ENCODE results near the gene KCTD16.

Gene KCTD16

DNA sequence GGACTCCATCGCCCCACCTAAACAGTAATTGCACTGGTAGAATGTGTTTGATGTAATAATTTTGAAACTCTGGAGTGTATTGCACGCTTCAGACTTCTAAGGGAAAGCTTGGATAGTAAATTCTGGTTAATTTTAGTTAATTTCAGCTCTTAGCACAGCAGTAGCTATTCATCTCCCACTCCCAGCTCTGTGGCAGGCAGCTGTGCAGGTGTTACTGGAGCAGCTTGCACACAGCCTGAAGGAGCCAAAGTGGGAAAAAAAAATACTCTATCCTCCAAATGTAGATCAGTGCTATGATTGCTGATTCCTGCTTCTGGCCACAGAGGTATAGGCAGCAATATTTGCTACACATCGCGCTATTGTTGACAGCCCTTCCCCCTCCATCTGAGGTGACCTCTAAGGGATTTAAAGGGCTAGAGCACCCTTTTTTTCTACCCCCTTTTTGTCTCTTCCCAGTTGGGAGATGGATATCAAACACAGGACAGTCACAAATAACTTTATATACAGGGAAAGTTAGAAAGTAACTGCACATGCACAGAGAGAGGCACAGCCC lies 97.4 kb downstream of the KCTD16 start:
- no peaks in the 10 kb centered on the region for H3K27me3 ChIP-seq (replicated peaks; ENCODE audit: control insufficient read depth, insufficient read depth, low read length)
- no peak for DNase-seq (ENCODE audit: extremely low read depth, insufficient read length)
- no peaks in the 10 kb centered on the region for H3K36me3 ChIP-seq (ENCODE audit: control insufficient read depth, insufficient read depth, low read length)
- H3K4me3 ChIP-seq (replicated peaks; ENCODE audit: low read depth, low read length) = no peak overlapping the region
- TF ChIP-seq, protein P1, sequence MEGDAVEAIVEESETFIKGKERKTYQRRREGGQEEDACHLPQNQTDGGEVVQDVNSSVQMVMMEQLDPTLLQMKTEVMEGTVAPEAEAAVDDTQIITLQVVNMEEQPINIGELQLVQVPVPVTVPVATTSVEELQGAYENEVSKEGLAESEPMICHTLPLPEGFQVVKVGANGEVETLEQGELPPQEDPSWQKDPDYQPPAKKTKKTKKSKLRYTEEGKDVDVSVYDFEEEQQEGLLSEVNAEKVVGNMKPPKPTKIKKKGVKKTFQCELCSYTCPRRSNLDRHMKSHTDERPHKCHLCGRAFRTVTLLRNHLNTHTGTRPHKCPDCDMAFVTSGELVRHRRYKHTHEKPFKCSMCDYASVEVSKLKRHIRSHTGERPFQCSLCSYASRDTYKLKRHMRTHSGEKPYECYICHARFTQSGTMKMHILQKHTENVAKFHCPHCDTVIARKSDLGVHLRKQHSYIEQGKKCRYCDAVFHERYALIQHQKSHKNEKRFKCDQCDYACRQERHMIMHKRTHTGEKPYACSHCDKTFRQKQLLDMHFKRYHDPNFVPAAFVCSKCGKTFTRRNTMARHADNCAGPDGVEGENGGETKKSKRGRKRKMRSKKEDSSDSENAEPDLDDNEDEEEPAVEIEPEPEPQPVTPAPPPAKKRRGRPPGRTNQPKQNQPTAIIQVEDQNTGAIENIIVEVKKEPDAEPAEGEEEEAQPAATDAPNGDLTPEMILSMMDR (IDR thresholded peaks at IDR 0.05; ENCODE audit: insufficient read depth, low read length, poor library complexity, severe bottlenecking) = no peak

DNA sequence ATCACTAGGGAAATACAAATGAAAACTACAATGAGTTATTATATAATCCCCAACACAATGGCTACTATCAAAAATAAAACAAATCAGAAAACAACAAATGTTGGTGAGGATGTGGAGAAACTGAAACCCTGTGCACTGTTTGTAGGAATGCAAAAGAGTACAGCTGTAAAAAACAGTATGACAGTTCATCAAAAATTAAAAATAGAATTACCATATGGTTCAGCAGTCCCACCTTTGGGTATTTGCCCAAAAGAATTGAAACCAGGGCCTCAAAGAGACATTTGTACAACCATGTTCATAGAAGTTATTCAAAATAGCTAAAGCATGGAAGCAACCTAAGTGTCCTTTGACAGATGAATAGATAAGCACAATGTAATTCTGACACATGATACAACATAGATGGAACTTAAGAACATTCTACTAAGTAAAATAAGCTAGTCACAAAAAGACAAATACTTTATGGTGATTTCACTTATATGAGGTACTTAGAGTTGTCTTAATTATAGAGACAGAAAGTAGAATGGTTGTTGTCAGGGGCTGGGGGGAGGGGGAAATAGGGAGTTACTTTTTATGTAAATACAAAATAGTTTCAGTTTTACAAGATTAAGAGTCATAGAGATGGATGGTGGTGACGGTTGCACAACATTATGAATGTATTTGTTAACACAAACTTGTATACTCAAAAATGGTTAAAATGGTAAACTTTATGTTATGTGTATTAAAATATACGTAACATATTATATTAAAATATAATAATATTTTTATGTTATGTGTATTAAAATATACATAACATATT lies 102.8 kb downstream of the KCTD16 start:
- DNase-seq (ENCODE audit: extremely low read depth, insufficient read length) = peak; percentile 7
- TF ChIP-seq, protein P1 (IDR thresholded peaks at IDR 0.05; ENCODE audit: insufficient read depth, low read length, poor library complexity, severe bottlenecking) = no peak
- Histone ChIP-seq H3K27me3 (replicated peaks; ENCODE audit: control insufficient read depth, insufficient read depth, low read length) (no peaks in the 10 kb centered on the region), H3K4me3 (replicated peaks; ENCODE audit: low read depth, low read length) (no peak overlapping the region), H3K36me3 (ENCODE audit: control insufficient read depth, insufficient read depth, low read length) (no peaks in the 10 kb centered on the region)

DNA sequence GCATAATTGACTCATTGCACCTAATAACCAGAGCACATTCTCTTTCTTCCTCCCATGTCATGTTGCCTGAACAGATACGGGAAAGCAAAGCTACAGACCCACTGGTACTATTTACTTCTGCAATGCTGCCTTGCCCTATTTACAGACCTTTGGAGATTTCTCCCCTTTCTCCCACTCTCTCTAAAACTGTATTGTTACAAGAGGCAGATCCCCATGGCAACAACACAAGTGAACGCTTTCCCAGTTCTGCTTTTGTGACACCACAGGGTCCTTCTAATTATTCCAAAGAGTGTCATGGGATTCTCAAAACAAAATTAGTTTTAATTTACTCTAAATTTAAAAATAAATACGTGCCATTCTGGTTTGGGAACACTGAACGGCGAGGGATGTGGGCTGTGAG lies 104.7 kb downstream of the KCTD16 start:
- no peaks in the 10 kb centered on the region for H3K27me3 ChIP-seq (replicated peaks; ENCODE audit: control insufficient read depth, insufficient read depth, low read length)
- H3K4me3 ChIP-seq (replicated peaks; ENCODE audit: low read depth, low read length) = no peak overlapping the region
- TF ChIP-seq, protein P1 (IDR thresholded peaks at IDR 0.05; ENCODE audit: insufficient read depth, low read length, poor library complexity, severe bottlenecking) = no peak
- no peak for DNase-seq (ENCODE audit: extremely low read depth, insufficient read length)
- no peaks in the 10 kb centered on the region for H3K36me3 ChIP-seq (ENCODE audit: control insufficient read depth, insufficient read depth, low read length)

DNA sequence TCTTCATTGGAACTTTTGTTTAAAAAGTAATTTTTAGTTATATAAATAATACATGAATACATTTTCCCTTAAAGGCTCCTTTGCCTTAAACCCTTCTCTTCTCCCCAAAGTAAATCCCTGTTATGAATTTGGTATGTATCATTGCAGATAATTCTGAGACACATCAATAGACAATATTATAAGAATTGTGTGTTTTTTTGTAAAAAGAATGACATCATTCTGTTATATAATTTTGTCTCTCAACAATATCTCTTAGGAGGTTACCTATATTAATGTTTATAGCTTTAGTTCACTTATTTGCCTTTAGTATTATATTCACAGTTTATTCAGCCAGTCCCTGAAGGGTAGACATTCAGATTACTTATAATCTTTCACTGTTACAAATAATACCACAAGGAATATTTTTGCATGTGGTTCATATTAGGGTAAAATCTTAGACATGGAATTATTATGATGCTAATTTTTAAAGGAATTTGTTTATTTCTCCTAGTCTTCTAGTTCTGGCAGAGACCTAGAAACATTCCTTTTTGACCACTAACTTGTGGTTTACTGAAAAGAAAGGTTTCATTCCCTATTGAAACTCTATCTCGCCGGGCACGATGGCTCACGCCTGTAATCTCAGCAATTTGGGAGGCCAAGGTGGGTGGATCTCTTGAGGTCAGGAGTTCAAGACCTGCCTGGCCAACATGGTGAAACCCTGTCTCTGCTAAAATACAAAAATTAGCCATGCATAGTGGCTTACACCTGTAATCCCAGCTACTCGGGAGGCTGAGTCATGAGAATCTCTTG lies 105.6 kb downstream of the KCTD16 start:
- Histone ChIP-seq H3K4me3 (replicated peaks; ENCODE audit: low read depth, low read length) (no peak overlapping the region), H3K27me3 (replicated peaks; ENCODE audit: control insufficient read depth, insufficient read depth, low read length) (no peaks in the 10 kb centered on the region), H3K36me3 (ENCODE audit: control insufficient read depth, insufficient read depth, low read length) (no peaks in the 10 kb centered on the region)
- TF ChIP-seq, protein P1 (IDR thresholded peaks at IDR 0.05; ENCODE audit: insufficient read depth, low read length, poor library complexity, severe bottlenecking) = no peak
- no peak for DNase-seq (ENCODE audit: extremely low read depth, insufficient read length)

DNA sequence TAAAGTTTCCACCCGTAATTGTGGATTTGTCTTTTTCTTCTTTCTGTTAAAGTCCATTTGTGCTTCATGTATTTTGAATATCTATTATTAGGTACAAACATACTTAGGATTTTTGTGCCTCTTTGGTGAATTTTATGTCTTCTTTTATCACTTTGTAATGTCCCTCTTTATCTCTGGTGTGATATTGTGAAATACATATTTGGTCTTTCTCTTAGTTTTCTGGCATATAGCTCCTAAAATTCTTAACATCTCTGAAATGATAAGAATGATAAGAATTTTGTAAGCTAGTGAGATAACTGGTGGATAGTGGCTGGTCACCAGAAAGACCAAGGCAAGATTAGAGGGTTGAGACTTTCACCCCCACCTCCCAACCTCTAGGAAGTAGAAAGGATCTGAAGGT lies 111.1 kb downstream of the KCTD16 start:
- Histone ChIP-seq H3K27me3 (replicated peaks; ENCODE audit: control insufficient read depth, insufficient read depth, low read length) (no peaks in the 10 kb centered on the region), H3K4me3 (replicated peaks; ENCODE audit: low read depth, low read length) (no peak overlapping the region), H3K36me3 (ENCODE audit: control insufficient read depth, insufficient read depth, low read length) (no peaks in the 10 kb centered on the region)
- DNase-seq (ENCODE audit: extremely low read depth, insufficient read length) = no peak
- TF ChIP-seq, protein P1 (IDR thresholded peaks at IDR 0.05; ENCODE audit: insufficient read depth, low read length, poor library complexity, severe bottlenecking) = no peak
